HepG2 (cell line): ENCODE results near the gene NME4. TPM values are rescaled to one million over a fixed set of nuclear protein-coding genes. Genes with fewer than 3 reads are reported as not detected.

Source experiments
- XBP1 ChIP-seq: sonication (generic); formaldehyde crosslinking; IDR thresholded peaks from 2 replicates; pipeline ENCODE4 v1.5.0; 2020; ENCODE audit warnings: missing genetic modification reagents
- ZBTB38 ChIP-seq: sonication (generic); formaldehyde crosslinking; IDR thresholded peaks from 2 replicates; pipeline ENCODE4 v1.5.1; 2020; ENCODE audit warnings: mild to moderate bottlenecking, missing genetic modification reagents
- ZNF121 ChIP-seq: sonication (generic); formaldehyde crosslinking; IDR thresholded peaks from 2 replicates; pipeline ENCODE4 v1.5.0; 2020; ENCODE audit warnings: mild to moderate bottlenecking, missing genetic modification reagents
- ZNF879 ChIP-seq: sonication (generic); formaldehyde crosslinking; IDR thresholded peaks from 2 replicates; pipeline ENCODE4 v1.8.1; 2023; ENCODE audit warnings: missing genetic modification reagents
- polyA plus RNA-seq, 8 experiments: library from polyadenylated mRNA; depleted of rRNA in 3 of 8; stranded (reverse) in 7 of 8; unstranded in 1 of 8; fragments of >200 nt; fragmentation: Illumina TruSeq in 4 of 8; extraction: Trizol in 4 of 8; gene quantifications; 2 replicates each; pipeline versions ENCODE4 v1.2.1 to v1.2.3, GENCODE V29; 2011 to 2016; ENCODE audit warnings: low read depth in 4 of 8, missing spikeins in 1 of 8, mixed read lengths in 1 of 8; ENCODE audit not compliant: insufficient read depth in 1 of 8
- total RNA-seq, 5 experiments: library from RNA; depleted of rRNA; stranded (reverse); fragments of >200 nt; fragmentation: Illumina TruSeq; extraction: Trizol; gene quantifications; 2 replicates each; pipeline ENCODE4 v1.2.3, GENCODE V29; 2016; ENCODE audit warnings: low read depth in 1 of 5
- TF ChIP-seq, protein P1 (sequence below): sonication (generic); formaldehyde crosslinking; IDR thresholded peaks from 2 replicates; pipeline ENCODE4 v1.5.0; 2020; ENCODE audit warnings: mild to moderate bottlenecking, missing genetic modification reagents, moderate library complexity
- TF ChIP-seq, protein P2 (sequence below): sonication (generic); formaldehyde crosslinking; IDR thresholded peaks from 2 replicates; pipeline ENCODE4 v1.4.0; 2020; ENCODE audit warnings: missing genetic modification reagents, borderline replicate concordance
- TF ChIP-seq, protein P3 (sequence below): sonication (generic); formaldehyde crosslinking; IDR thresholded peaks from 2 replicates; pipeline ENCODE4 v1.4.0; 2020; ENCODE audit warnings: missing genetic modification reagents, borderline replicate concordance
- TF ChIP-seq, protein P4 (sequence below): sonication (generic); formaldehyde crosslinking; IDR thresholded peaks from 2 replicates; pipeline ENCODE4 v1.4.0; 2020; ENCODE audit warnings: missing genetic modification reagents, mild to moderate bottlenecking, borderline replicate concordance
- TF ChIP-seq, protein P5 (sequence below): sonication (generic); formaldehyde crosslinking; IDR thresholded peaks from 2 replicates; pipeline ENCODE4 v1.4.0; 2020; ENCODE audit warnings: missing genetic modification reagents

Gene NME4
- total and polyA plus RNA-seq, 2 of the 13 experiments (the other 11 are each of a cell fraction or from before 2014, with no cell fraction given) = 121 to 263 TPM

DNA sequence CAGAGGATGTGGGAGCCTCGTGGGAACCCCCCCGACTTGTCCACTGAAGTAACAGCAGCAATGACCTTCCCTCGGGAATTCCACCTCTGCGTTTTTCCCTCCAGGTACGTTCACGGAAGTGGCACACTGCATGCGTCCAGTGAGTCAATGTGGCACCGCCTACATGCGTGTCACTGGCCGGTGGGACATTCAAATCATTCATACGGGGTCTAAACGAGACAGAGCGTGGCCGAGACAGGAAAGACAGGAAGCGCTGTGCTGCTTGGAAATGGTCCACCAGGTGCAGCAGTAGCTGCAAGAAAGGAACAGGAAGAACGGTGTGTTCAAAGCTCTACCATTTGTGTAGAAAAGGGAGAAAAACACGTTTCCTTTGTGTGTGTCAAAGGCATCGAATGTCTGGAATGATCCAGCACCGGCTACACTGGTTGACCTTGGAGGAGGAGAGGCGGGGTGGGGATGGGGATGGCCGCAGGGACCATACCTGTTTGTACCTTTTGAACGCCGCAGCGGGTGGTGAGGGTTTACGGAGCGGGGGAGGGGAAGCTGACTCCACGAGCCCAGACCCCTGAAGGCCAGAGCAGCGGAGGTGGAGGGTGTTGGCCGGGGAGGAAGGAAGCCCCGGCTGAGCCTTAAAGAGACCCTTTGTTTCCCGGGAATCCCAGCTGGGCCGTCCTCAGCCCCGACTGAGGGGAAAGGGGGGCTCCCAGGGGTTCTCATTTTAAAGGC, 13.5 kb upstream of the NME4 start (continued):
- TF ChIP-seq, protein P1, sequence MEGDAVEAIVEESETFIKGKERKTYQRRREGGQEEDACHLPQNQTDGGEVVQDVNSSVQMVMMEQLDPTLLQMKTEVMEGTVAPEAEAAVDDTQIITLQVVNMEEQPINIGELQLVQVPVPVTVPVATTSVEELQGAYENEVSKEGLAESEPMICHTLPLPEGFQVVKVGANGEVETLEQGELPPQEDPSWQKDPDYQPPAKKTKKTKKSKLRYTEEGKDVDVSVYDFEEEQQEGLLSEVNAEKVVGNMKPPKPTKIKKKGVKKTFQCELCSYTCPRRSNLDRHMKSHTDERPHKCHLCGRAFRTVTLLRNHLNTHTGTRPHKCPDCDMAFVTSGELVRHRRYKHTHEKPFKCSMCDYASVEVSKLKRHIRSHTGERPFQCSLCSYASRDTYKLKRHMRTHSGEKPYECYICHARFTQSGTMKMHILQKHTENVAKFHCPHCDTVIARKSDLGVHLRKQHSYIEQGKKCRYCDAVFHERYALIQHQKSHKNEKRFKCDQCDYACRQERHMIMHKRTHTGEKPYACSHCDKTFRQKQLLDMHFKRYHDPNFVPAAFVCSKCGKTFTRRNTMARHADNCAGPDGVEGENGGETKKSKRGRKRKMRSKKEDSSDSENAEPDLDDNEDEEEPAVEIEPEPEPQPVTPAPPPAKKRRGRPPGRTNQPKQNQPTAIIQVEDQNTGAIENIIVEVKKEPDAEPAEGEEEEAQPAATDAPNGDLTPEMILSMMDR (CRISPR knock-in tag) = no peak
- TF ChIP-seq, protein P2, sequence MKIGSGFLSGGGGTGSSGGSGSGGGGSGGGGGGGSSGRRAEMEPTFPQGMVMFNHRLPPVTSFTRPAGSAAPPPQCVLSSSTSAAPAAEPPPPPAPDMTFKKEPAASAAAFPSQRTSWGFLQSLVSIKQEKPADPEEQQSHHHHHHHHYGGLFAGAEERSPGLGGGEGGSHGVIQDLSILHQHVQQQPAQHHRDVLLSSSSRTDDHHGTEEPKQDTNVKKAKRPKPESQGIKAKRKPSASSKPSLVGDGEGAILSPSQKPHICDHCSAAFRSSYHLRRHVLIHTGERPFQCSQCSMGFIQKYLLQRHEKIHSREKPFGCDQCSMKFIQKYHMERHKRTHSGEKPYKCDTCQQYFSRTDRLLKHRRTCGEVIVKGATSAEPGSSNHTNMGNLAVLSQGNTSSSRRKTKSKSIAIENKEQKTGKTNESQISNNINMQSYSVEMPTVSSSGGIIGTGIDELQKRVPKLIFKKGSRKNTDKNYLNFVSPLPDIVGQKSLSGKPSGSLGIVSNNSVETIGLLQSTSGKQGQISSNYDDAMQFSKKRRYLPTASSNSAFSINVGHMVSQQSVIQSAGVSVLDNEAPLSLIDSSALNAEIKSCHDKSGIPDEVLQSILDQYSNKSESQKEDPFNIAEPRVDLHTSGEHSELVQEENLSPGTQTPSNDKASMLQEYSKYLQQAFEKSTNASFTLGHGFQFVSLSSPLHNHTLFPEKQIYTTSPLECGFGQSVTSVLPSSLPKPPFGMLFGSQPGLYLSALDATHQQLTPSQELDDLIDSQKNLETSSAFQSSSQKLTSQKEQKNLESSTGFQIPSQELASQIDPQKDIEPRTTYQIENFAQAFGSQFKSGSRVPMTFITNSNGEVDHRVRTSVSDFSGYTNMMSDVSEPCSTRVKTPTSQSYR (CRISPR knock-in tag) = peak; percentile 75; the same call in 1 of the 2 replicates
- no peak for TF ChIP-seq ZNF121
- TF ChIP-seq XBP1 (CRISPR knock-in tag) = no peak
- TF ChIP-seq, protein P3, sequence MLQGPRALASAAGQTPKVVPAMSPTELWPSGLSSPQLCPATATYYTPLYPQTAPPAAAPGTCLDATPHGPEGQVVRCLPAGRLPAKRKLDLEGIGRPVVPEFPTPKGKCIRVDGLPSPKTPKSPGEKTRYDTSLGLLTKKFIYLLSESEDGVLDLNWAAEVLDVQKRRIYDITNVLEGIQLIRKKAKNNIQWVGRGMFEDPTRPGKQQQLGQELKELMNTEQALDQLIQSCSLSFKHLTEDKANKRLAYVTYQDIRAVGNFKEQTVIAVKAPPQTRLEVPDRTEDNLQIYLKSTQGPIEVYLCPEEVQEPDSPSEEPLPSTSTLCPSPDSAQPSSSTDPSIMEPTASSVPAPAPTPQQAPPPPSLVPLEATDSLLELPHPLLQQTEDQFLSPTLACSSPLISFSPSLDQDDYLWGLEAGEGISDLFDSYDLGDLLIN (CRISPR knock-in tag) = no peak
- TF ChIP-seq, protein P4, sequence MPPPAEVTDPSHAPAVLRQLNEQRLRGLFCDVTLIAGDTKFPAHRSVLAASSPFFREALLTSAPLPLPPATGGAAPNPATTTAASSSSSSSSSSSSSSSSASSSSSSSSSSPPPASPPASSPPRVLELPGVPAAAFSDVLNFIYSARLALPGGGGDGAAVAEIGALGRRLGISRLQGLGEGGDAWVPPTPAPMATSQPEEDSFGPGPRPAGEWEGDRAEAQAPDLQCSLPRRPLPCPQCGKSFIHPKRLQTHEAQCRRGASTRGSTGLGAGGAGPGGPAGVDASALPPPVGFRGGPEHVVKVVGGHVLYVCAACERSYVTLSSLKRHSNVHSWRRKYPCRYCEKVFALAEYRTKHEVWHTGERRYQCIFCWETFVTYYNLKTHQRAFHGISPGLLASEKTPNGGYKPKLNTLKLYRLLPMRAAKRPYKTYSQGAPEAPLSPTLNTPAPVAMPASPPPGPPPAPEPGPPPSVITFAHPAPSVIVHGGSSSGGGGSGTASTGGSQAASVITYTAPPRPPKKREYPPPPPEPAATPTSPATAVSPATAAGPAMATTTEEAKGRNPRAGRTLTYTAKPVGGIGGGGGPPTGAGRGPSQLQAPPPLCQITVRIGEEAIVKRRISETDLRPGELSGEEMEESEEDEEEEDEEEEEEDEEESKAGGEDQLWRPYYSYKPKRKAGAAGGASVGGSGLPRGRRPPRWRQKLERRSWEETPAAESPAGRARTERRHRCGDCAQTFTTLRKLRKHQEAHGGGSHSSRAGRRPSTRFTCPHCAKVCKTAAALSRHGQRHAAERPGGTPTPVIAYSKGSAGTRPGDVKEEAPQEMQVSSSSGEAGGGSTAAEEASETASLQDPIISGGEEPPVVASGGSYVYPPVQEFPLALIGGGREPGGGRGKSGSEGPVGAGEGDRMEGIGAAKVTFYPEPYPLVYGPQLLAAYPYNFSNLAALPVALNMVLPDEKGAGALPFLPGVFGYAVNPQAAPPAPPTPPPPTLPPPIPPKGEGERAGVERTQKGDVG (CRISPR knock-in tag) = peak; percentile 35; the same call in 1 of the 2 replicates
- TF ChIP-seq, protein P5, sequence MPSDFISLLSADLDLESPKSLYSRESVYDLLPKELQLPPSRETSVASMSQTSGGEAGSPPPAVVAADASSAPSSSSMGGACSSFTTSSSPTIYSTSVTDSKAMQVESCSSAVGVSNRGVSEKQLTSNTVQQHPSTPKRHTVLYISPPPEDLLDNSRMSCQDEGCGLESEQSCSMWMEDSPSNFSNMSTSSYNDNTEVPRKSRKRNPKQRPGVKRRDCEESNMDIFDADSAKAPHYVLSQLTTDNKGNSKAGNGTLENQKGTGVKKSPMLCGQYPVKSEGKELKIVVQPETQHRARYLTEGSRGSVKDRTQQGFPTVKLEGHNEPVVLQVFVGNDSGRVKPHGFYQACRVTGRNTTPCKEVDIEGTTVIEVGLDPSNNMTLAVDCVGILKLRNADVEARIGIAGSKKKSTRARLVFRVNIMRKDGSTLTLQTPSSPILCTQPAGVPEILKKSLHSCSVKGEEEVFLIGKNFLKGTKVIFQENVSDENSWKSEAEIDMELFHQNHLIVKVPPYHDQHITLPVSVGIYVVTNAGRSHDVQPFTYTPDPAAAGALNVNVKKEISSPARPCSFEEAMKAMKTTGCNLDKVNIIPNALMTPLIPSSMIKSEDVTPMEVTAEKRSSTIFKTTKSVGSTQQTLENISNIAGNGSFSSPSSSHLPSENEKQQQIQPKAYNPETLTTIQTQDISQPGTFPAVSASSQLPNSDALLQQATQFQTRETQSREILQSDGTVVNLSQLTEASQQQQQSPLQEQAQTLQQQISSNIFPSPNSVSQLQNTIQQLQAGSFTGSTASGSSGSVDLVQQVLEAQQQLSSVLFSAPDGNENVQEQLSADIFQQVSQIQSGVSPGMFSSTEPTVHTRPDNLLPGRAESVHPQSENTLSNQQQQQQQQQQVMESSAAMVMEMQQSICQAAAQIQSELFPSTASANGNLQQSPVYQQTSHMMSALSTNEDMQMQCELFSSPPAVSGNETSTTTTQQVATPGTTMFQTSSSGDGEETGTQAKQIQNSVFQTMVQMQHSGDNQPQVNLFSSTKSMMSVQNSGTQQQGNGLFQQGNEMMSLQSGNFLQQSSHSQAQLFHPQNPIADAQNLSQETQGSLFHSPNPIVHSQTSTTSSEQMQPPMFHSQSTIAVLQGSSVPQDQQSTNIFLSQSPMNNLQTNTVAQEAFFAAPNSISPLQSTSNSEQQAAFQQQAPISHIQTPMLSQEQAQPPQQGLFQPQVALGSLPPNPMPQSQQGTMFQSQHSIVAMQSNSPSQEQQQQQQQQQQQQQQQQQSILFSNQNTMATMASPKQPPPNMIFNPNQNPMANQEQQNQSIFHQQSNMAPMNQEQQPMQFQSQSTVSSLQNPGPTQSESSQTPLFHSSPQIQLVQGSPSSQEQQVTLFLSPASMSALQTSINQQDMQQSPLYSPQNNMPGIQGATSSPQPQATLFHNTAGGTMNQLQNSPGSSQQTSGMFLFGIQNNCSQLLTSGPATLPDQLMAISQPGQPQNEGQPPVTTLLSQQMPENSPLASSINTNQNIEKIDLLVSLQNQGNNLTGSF = no peak
- no peak for TF ChIP-seq ZNF879 (CRISPR knock-in tag)
- peak; percentile 93 for TF ChIP-seq ZBTB38 (CRISPR knock-in tag)
